CD14-positive monocyte (primary cell): Measurements from ENCODE around the gene OR5M10. TPM values are rescaled to one million over a fixed set of nuclear protein-coding genes. Genes with fewer than 3 reads are reported as not detected.
"Not testable (repeated sequence)": the region's sequence is repeated elsewhere in the genome, so short reads cannot be mapped to it uniquely, and the experiment has no call there.

Source experiments
- DNase-seq, 3 donors: peaks; one replicate each; pipeline ENCODE4 v3.0.0-alpha.2; 2011 to 2022
- H2AFZ ChIP-seq: 2 replicates; pipeline ENCODE4 v1.6.0; 2012; ENCODE audit warnings: mild to moderate bottlenecking, low read depth, low read length, inconsistent platforms; ENCODE audit not compliant: insufficient read depth, poor library complexity, severe bottlenecking
- H3K27ac ChIP-seq, 2 donors: 1 replicate in 1 of 2; 2 replicates in 1 of 2; pipeline ENCODE4 v1.5.1; 2012 to 2013; ENCODE audit warnings: low read length in 2 of 2, control low read depth in 1 of 2, inconsistent platforms in 1 of 2, low read depth in 1 of 2, mild to moderate bottlenecking in 1 of 2
- H3K27me3 ChIP-seq, 2 donors: one replicate each; pipeline versions ENCODE4 v1.6.0 to v1.6.1; 2011 to 2013; ENCODE audit warnings: low read length in 2 of 2; ENCODE audit not compliant: control insufficient read depth in 2 of 2, insufficient read depth in 2 of 2
- H3K36me3 ChIP-seq, 2 donors: replicated peaks in 1 of 2; 1 replicate in 1 of 2; 2 replicates in 1 of 2; pipeline versions ENCODE4 v1.5.1 to v1.6.1; 2012 to 2013; ENCODE audit warnings: low read length in 2 of 2, control low read depth in 1 of 2, inconsistent platforms in 1 of 2, mild to moderate bottlenecking in 1 of 2; ENCODE audit not compliant: insufficient read depth in 2 of 2, control insufficient read depth in 1 of 2
- H3K4me1 ChIP-seq, 2 donors: 1 replicate in 1 of 2; 2 replicates in 1 of 2; pipeline versions ENCODE4 v1.5.1 to v1.6.1; 2012 to 2013; ENCODE audit warnings: low read length in 2 of 2, control low read depth in 1 of 2, inconsistent platforms in 1 of 2, mild to moderate bottlenecking in 1 of 2, moderate library complexity in 1 of 2; ENCODE audit not compliant: insufficient read depth in 2 of 2, control insufficient read depth in 1 of 2
- H3K4me2 ChIP-seq: replicated peaks from 2 replicates; pipeline ENCODE3; 2012; ENCODE audit warnings: low read length, moderate library complexity, mild to moderate bottlenecking; ENCODE audit not compliant: poor library complexity, severe bottlenecking; ENCODE audit errors: extremely low read depth
- H3K4me3 ChIP-seq, 3 experiments: fragments of 200-600 bp in 1 of 3; sonication (generic) in 1 of 3; replicated peaks in 1 of 3; 1 replicate in 2 of 3; 2 replicates in 1 of 3; pipeline ENCODE4 v1.5.1; 2011 to 2013; ENCODE audit warnings: low read length in 3 of 3, mild to moderate bottlenecking in 3 of 3, control low read depth in 2 of 3, low read depth in 2 of 3, inconsistent platforms in 1 of 3, moderate library complexity in 1 of 3
- H3K79me2 ChIP-seq: 2 replicates; pipeline ENCODE4 v1.6.0; 2012; ENCODE audit warnings: mild to moderate bottlenecking, control low read depth, inconsistent platforms, low read length, moderate library complexity; ENCODE audit not compliant: insufficient read depth
- H3K9ac ChIP-seq: 2 replicates; pipeline ENCODE4 v1.6.0; 2017; ENCODE audit warnings: low read length, mild to moderate bottlenecking; ENCODE audit not compliant: insufficient read depth, poor library complexity, severe bottlenecking
- H3K9me3 ChIP-seq, 2 donors: replicated peaks in 1 of 2; 1 replicate in 1 of 2; 2 replicates in 1 of 2; pipeline versions ENCODE4 v1.5.1 to v1.6.1; 2012 to 2013; ENCODE audit warnings: low read length in 2 of 2, control low read depth in 1 of 2; ENCODE audit not compliant: control insufficient read depth in 1 of 2, insufficient read depth in 1 of 2
- H4K20me1 ChIP-seq: 2 replicates; pipeline ENCODE4 v1.6.0; 2012; ENCODE audit warnings: mild to moderate bottlenecking, low read length, control low read depth, moderate library complexity; ENCODE audit not compliant: insufficient read depth
- H3K27ac Mint-ChIP-seq, 7 donors: one replicate each; pipeline ENCODE4 v1.8.0; 2020; ENCODE audit warnings: mild to moderate bottlenecking in 7 of 7, mixed read lengths in 7 of 7, moderate library complexity in 6 of 7, inconsistent platforms in 2 of 7
- H3K27me3 Mint-ChIP-seq, 3 donors: one replicate each; pipeline ENCODE4 v1.8.0; 2021 to 2022; ENCODE audit warnings: low read depth in 3 of 3, mild to moderate bottlenecking in 3 of 3, mixed read lengths in 3 of 3, moderate library complexity in 3 of 3, inconsistent platforms in 1 of 3
- H3K36me3 Mint-ChIP-seq, 2 donors: one replicate each; pipeline ENCODE4 v1.8.0; 2020; ENCODE audit warnings: mixed read lengths in 2 of 2, inconsistent platforms in 1 of 2, mild to moderate bottlenecking in 1 of 2
- H3K4me1 Mint-ChIP-seq: one replicate; pipeline ENCODE4 v1.8.0; 2020; ENCODE audit warnings: mild to moderate bottlenecking, mixed read lengths
- H3K4me3 Mint-ChIP-seq, 2 donors: one replicate each; pipeline ENCODE4 v1.8.0; 2020; ENCODE audit warnings: mild to moderate bottlenecking in 2 of 2, mixed read lengths in 2 of 2, moderate library complexity in 1 of 2
- H3K9me3 Mint-ChIP-seq, 7 donors: one replicate each; pipeline ENCODE4 v1.8.0; 2020 to 2022; ENCODE audit warnings: mixed read lengths in 7 of 7, mild to moderate bottlenecking in 6 of 7, moderate library complexity in 6 of 7, inconsistent platforms in 2 of 7
- WGBS: methylation state at CpG from one replicate; pipeline ENCODE4 v1.1.5; 2013; ENCODE audit warnings: missing lambda C conversion rate; ENCODE audit not compliant: insufficient coverage; 5-methylcytosine and 5-hydroxymethylcytosine counted together
- intact Hi-C, 2 donors: fragments of 100-400 bp; cut with micrococcal nuclease; formaldehyde crosslinking; loops; one replicate each; pipeline versions ENCODE4 v1.15.0 to v1.15.1; 2023
- polyA plus RNA-seq, 3 donors: library from polyadenylated mRNA; depleted of rRNA in 1 of 3; unstranded in 2 of 3; stranded (reverse) in 1 of 3; fragments of 300-500 nt in 2 of 3; fragments of >200 nt in 1 of 3; fragmentation: Illumina TruSeq in 2 of 3; gene quantifications; 1 replicate in 2 of 3; 2 replicates in 1 of 3; pipeline ENCODE4 v1.2.3, GENCODE V29; 2012 to 2021
- TF ChIP-seq, protein P1 (sequence below): fragments of 200-600 bp; IDR thresholded peaks from one replicate; pipeline ENCODE4 v1.8.0; 2022; ENCODE audit warnings: antibody characterized with exemption, mild to moderate bottlenecking

OR5M10 gene
- polyA plus RNA-seq, 3 donors = not detected

DNA sequence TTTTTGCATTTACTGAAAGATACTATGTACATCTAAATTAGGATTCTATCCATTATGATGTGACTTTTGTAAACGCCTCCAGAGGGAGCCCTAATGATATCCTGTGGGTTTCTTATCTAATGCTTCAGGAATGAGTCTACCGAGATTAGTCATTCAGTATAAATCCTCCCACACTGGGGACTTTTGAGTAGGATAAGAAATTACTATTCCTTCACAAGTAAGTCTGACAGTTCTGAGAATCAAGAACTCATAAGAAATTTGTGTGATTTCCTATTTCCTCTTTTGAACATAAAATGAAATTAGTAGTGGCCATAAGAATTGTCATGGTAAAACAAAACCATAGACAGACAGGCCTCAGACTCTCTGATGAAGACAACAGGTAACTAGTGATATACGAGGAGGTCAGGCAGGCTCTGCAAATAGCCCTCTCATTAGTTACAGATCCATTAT, 47.2 kb upstream of the OR5M10 start:
- Mint-ChIP-seq H3K4me1 (no peaks in the 10 kb centered on the region), H3K27me3 (peaks cover 0 to 1% (median 0%) of the 10 kb centered on the region in 3 donors), H3K4me3 (no peak overlapping the region), H3K27ac (no peak overlapping the region), H3K9me3 (peaks cover 0 to 2% (median 0%) of the 10 kb centered on the region in 7 donors), H3K36me3 (no peaks in the 10 kb centered on the region)
- H3K27ac ChIP-seq = no peak overlapping the region
- DNase-seq = no peak
- H3K9me3 ChIP-seq = no peaks in the 10 kb centered on the region
- H4K20me1 ChIP-seq = no peaks in the 10 kb centered on the region
- no peak overlapping the region for H3K9ac ChIP-seq
- no peak overlapping the region for H2AFZ ChIP-seq
- intact Hi-C loops = no loop called here
- TF ChIP-seq, protein P1, sequence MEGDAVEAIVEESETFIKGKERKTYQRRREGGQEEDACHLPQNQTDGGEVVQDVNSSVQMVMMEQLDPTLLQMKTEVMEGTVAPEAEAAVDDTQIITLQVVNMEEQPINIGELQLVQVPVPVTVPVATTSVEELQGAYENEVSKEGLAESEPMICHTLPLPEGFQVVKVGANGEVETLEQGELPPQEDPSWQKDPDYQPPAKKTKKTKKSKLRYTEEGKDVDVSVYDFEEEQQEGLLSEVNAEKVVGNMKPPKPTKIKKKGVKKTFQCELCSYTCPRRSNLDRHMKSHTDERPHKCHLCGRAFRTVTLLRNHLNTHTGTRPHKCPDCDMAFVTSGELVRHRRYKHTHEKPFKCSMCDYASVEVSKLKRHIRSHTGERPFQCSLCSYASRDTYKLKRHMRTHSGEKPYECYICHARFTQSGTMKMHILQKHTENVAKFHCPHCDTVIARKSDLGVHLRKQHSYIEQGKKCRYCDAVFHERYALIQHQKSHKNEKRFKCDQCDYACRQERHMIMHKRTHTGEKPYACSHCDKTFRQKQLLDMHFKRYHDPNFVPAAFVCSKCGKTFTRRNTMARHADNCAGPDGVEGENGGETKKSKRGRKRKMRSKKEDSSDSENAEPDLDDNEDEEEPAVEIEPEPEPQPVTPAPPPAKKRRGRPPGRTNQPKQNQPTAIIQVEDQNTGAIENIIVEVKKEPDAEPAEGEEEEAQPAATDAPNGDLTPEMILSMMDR = no peak
- no peaks in the 10 kb centered on the region for H3K27me3 ChIP-seq
- H3K36me3 ChIP-seq = no peaks in the 10 kb centered on the region
- H3K4me1 ChIP-seq = no peaks in the 10 kb centered on the region
- H3K79me2 ChIP-seq = no peaks in the 10 kb centered on the region
- no peak overlapping the region for H3K4me2 ChIP-seq
- H3K4me3 ChIP-seq = no peak overlapping the region
- no CpG with 5 or more reads among the region's 3 CpGs for WGBS

DNA sequence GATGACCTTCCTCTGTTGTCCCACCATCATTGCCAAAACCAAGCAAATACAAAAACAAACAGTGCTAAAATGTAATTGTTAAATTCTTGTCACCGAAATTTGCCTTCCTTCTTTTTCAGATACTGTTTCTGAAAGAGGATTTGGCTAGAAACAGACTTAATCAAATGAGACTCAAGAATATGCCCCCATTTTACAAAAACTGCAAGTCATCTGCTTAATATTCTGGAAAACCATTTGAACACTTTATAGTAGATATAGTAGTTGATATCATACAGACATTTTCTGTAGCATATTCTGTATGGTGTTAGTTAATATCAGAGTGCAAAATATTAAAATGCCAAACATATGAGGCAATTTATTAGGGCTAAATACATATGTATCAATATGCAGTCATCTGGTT, 33.7 kb upstream of the OR5M10 start:
- intact Hi-C loops = no loop called here
- H3K4me3 ChIP-seq = no peak overlapping the region
- H2AFZ ChIP-seq = no peak overlapping the region
- H3K27me3 ChIP-seq = no peaks in the 10 kb centered on the region
- H3K79me2 ChIP-seq = no peaks in the 10 kb centered on the region
- Mint-ChIP-seq H3K27ac (no peak overlapping the region), H3K4me1 (no peaks in the 10 kb centered on the region), H3K9me3 (peaks cover 0 to 3% (median 0%) of the 10 kb centered on the region in 7 donors), H3K36me3 (no peaks in the 10 kb centered on the region), H3K4me3 (no peak overlapping the region), H3K27me3 (peaks cover 0 to 1% (median 0%) of the 10 kb centered on the region in 3 donors)
- WGBS = no CpG with 5 or more reads among the region's 1 CpG
- DNase-seq = no peak
- H3K9ac ChIP-seq = no peak overlapping the region
- TF ChIP-seq, protein P1 = no peak
- no peaks in the 10 kb centered on the region for H3K9me3 ChIP-seq
- no peaks in the 10 kb centered on the region for H3K4me1 ChIP-seq
- no peaks in the 10 kb centered on the region for H3K36me3 ChIP-seq
- H3K27ac ChIP-seq = no peak overlapping the region
- no peaks in the 10 kb centered on the region for H4K20me1 ChIP-seq
- H3K4me2 ChIP-seq = no peak overlapping the region

GRCh38 chr11:56592088-56592717, 14.7 kb upstream of the OR5M10 start:
- H3K36me3 ChIP-seq, H3K79me2 ChIP-seq, H3K4me3 ChIP-seq, H3K27me3 Mint-ChIP-seq, H3K27ac ChIP-seq, intact Hi-C loops, DNase-seq, H3K27me3 ChIP-seq, H4K20me1 ChIP-seq, H3K4me3 Mint-ChIP-seq, H3K4me1 ChIP-seq, H3K4me1 Mint-ChIP-seq, H3K36me3 Mint-ChIP-seq, H3K4me2 ChIP-seq, H2AFZ ChIP-seq, H3K9ac ChIP-seq: not testable (repeated sequence)
- H3K9me3 Mint-ChIP-seq = peaks cover 10 to 24% (median 18%) of the 10 kb centered on the region in 7 donors
- H3K9me3 ChIP-seq = peaks cover 14 to 22% of the 10 kb centered on the region in 2 donors
- peak overlapping the region in 1 of 7 donors; percentile 35 for H3K27ac Mint-ChIP-seq
- WGBS = 93% methylated on average over 9 of the region's 20 CpGs
